Head of caudate nucleus (tissue), 42 donors: ENCODE measurements around the gene SPATA24.
"Not testable (repeated sequence)": the region's sequence is repeated elsewhere in the genome, so short reads cannot be mapped to it uniquely, and the experiment has no call there.

Source experiments
- DNase-seq, 42 donors: peaks; one replicate each; pipeline versions ENCODE4 v3.0.0 to v3.0.0-alpha.2; 2020 to 2021; ENCODE audit warnings: mixed read lengths in 7 of 42
- intact Hi-C: fragments of 100-400 bp; cut with DNase I; formaldehyde crosslinking; loops from one replicate; pipeline ENCODE4 v1.15.0; 2022

Gene SPATA24

GRCh38 chr5:139419226-139420192 lies 15.6 kb upstream of the SPATA24 start:
- DNase-seq: peak in 2 of 42 donors; percentile 3 to 12
- intact Hi-C loops: loop anchor here (5.0 to 10.0 kb wide), 3 partner anchors 98 to 345 kb away; partner anchors contain the start of gene UBE2D2

GRCh38 chr5:139418793-139419192 lies 14.9 kb upstream of the SPATA24 start:
- intact Hi-C loops: loop anchor here (10.0 kb wide), 1 partner anchor 146 kb away; the partner anchor contains the start of gene UBE2D2
- DNase-seq: peak in 2 of 42 donors; percentile 1 to 8

DNA sequence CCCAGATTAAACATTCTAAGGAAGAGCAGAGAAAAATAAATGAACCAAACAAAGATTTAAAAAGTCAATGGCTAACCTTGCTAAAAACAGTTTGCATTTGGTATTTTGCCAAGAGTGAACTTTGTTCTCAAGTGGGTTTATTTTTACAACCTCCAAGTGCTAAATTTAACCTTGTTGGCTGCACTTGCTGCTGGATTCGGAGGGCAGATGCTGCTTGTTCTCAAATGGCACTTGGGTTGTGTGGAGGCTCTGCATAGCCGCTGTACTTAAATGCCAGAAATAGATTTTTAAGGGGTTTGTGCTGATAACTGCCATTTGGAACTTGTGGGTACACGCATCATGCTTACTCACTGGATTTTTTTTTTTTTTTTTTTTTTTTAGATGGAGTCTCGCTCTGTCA lies 13.3 kb upstream of the SPATA24 start:
- peak in 14 of 42 donors; percentile 16 to 78 (median 47) for DNase-seq
- intact Hi-C loops: loop anchor here (10.0 kb wide), 1 partner anchor 148 kb away; the partner anchor contains the start of gene UBE2D2

DNA sequence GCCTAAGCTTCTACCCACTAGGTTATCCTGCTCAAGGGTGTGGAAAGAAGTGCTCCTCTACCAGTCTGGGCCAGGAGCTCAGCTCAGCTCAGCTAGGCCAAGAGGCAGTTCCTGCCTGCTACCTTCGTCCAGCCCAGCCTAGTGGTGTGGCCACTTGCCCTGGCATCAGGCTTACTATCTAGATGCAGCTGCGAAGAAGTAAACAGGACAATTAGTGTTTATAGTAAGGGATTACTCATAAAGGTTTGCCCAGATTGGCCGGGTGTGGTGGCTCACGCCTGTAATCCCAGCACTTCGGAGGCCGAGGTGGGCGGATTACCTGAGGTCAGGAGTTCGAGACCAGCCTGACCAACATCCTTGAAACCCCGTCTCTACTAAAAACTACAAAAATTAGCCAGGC lies 12.8 kb upstream of the SPATA24 start:
- peak in 2 of 42 donors; percentile 24 to 38 for DNase-seq
- intact Hi-C loops: loop anchor here (10.0 kb wide), 1 partner anchor 148 kb away; the partner anchor contains the start of gene UBE2D2

DNA sequence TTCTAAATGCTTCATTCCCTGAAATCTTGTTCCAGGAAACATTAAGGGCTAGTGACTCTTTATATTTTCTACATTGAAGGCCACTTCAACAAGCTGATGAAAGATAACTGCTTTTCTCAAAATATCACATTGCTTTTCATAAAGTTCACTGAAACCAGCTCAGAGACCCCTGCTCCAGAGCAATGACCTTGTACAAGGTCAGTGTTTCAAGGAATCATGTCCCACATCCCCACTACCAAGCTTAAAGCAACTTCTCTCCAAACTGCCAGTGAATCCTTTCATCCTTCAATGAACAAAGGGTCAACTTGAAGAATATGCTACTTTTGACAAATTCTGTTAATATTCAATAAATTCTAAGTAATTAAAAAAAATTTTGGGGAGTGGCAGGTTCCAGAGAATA lies 12.0 kb upstream of the SPATA24 start:
- intact Hi-C loops: loop anchor here (10.0 kb wide), 1 partner anchor 149 kb away; the partner anchor contains the start of gene UBE2D2
- no peak for DNase-seq

DNA sequence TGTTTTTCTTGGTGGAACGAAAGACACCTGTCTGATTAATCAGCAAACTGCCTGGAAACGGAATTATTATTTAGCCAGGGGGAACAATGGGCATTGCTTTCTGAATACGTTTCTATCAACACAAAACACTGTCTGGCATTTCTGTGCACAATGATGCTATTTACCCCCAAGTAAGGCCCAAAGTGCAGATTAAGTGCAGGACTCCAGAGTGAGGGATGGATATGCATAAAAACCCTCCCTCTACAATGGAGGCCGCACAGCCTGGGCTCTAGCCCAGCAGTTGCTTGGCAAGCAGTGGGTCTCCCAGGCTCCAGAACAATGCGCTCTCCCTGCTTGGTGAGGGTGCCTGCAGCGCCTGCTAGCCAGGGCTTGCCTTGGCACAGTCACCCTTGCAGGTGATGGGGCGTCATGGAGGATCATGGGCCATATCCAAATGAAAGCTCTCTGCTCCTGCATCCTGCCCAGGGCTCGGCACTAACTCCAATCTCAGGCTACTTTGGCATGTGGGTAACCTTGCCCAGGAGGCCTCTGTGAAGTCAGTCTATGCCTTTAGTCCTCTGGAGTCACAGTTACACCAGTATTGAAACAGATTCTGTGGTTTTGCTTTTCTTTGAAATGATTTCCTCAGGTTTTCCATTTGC lies 11.5 kb upstream of the SPATA24 start:
- intact Hi-C loops: loop anchor here (10.0 kb wide), 1 partner anchor 149 kb away; the partner anchor contains the start of gene UBE2D2
- peak; percentile 53 to 92 (median 82) for DNase-seq

- intact Hi-C loops: loop anchor here (10.0 kb wide), 1 partner anchor 150 kb away; the partner anchor contains the start of gene UBE2D2
- peak in 26 of 42 donors; percentile 17 to 79 (median 49) for DNase-seq
Observed at GRCh38 chr5:139414581-139415130, 10.8 kb upstream of the SPATA24 start.

DNA sequence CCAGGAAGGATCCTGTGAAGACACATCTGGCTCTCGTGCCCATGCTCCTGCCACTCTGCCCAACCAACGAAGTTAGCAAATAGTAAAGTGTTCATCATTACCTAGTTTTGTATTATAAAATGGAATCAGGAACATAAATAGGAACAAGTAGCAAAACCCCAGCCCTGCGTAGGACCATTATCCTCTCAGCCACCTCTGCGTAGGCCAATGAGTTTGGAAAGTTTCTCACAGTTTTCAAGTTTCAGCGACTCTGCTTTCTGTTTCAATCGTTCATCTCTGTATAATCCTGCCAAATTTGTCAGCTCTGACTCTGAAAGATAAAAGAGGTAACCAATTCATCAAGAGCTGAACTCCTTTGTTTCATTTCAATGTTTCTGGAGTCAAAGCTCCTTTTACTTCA lies 10.1 kb upstream of the SPATA24 start:
- intact Hi-C loops: loop anchor here (10.0 kb wide), 1 partner anchor 151 kb away; the partner anchor contains the start of gene UBE2D2

GRCh38 chr5:139413153-139413552 lies 9.3 kb upstream of the SPATA24 start:
- no peak for DNase-seq
- intact Hi-C loops: loop anchor here (10.0 kb wide), 1 partner anchor 152 kb away; the partner anchor contains the start of gene UBE2D2

More for the DNA sequence above, 10.1 kb upstream of the SPATA24 start:
- peak in 1 of 42 donors; percentile 2 for DNase-seq

DNA sequence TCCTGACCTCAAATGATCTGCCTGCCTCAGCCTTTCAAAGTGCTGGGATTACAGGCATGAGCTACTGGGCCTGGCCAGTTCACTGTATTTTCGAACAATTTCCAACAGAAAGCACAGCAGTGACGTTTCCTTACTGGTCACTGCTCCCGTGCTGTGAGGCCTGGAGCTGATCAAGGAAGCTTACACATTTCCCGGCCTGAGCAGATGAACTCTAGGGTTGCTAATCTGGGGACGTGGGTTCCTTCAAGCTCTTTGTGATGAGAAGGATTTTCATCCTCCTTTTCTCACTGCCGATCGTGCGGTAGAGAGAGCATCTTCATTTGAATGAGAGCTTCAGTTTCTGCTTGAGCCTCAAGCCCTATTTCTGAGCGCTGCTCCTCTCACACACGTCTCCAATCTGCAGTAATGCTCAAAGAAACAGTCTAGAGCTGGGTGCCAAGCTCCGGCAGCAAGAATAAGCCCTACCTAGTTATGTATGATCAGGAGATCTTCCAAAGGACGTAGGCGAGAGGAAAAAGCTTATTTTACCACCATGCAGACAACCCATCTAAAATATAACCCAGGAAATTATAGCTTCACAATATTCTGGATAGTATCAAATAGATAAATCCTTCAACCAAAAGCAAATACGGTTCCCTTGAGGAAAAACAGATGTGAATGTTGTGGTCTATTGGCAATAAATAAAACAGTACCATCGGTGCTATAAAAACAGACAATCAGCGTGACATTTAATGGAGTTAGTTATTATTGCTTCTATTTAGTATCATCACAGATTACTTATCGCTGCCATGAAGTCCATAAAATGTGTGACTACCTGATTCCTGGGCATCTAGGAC lies 7.3 kb upstream of the SPATA24 start:
- intact Hi-C loops: loop anchor here (10.0 kb wide), 1 partner anchor 154 kb away; the partner anchor contains the start of gene UBE2D2

DNA sequence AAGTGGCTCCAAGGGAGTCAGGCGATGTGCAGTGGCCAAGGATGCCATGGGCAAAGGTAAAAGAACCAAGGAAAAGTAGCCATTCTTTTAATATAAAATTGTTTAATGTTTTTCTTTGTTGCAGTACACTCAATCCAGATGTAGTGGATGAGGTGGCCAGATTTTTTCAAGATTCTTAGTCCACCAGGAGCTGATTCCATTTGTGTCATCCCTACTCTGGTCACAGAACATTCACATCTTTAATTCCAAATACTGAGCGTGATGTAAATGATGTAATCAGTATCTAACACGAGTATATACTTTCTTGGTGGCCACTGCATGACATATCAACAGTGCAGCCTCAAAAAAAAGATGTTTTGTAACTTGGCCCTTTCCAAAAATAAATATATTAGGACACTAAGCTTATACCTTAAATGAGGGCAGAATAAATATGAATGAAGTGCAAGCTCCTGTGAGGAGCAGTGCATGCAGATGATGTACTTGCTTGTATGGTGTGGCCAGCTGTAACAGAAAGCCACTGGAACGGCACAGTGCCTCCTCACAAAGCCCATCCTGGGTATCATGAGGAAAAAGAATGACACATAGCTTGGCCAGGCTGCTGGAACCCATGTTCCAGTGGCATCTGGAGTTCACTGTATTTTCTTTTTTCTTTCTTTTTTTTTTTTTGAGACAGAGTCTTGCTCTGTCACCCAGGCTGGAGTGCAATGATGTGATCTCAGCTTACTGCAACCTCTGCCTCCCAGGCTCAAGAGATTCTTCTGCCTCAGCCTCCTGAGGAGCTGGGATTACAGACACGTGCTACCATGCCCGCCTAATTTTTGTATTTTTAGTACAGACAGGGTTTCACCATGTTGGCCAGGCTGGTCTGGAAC lies 6.5 kb upstream of the SPATA24 start:
- DNase-seq: peak in 1 of 42 donors; percentile 21
- intact Hi-C loops: loop anchor here (10.0 kb wide), 1 partner anchor 154 kb away; the partner anchor contains the start of gene UBE2D2

More for the DNA sequence above, 7.3 kb upstream of the SPATA24 start:
- DNase-seq: peak in 22 of 42 donors; percentile 13 to 81 (median 50)

- intact Hi-C loops: loop anchor here (5.0 kb wide), 1 partner anchor 67 kb away; the partner anchor contains the start of gene PAIP2
- DNase-seq: not testable (repeated sequence)
Observed at GRCh38 chr5:139409116-139409515, 5.2 kb upstream of the SPATA24 start.

DNA sequence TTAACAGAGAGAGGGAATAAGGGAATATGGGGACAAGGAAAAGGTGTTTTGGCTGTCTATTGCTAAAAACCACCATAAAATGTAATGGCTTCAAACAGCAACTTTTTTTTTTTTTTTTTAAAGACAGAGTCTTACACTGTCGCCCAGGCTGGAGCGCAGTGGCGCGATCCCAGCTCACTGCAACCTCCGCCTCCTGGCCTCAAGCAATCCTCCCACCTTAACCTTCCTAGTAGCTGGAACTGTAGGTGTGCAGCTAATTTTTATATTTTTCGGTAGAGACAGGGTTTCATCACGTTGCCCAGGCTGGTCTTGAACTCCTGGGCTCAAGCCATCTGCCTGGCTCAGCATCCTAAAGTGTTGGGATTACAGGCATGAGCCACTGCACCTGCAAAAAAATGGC lies 4.3 kb upstream of the SPATA24 start:
- peak in 5 of 42 donors; percentile 12 to 58 (median 49) for DNase-seq
- intact Hi-C loops: loop anchor here (5.0 kb wide), 1 partner anchor 66 kb away; the partner anchor contains the start of gene PAIP2

- DNase-seq: no peak
- intact Hi-C loops: loop anchor here (5.0 kb wide), 1 partner anchor 65 kb away; the partner anchor contains the start of gene PAIP2
Observed at GRCh38 chr5:139407517-139407916, 3.6 kb upstream of the SPATA24 start.

DNA sequence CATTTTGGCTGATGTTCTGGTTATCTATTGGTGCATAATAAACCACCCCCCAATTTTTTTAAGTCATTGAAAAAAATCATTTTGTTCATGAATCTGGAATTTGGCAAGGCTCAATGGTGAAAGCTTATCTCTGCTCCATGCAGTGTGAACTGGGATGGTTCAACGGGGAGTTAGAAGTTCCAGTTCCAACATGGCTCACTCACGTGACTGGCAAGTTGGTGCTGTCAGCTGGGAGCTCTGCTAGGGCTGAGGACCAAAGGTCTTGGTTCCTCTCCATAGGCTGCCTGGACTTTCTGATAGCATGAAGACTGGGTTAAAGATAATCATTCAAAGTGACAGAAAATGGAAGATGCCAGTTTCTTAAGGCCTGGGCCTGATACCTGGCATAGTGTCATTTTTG lies 3.1 kb upstream of the SPATA24 start:
- no peak for DNase-seq
- intact Hi-C loops: loop anchor here (5.0 kb wide), 1 partner anchor 65 kb away; the partner anchor contains the start of gene PAIP2

GRCh38 chr5:139404484-139404840 lies 573 bp upstream of the SPATA24 start:
- intact Hi-C loops: no loop called here
- no peak for DNase-seq

DNA sequence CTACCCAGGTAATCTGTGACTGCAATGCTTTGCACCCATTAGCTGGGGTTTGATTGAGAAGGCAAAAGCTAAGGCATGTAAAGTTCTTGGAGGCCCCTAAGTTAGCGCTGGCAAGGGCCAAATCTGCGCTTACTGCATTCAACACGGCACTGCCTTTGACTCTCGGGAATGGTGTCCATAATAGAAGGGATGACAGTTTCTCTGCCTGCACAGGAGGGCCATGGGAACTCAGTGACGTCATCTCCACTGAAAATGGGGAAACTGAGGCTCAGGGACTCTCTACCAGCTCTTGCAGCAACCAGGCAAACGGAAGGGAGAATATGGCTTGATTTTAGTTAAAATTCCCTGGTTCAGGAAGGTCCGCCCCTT lies 487 bp downstream of the SPATA24 start:
- no peak for DNase-seq
- intact Hi-C loops: no loop called here
